Thymus (tissue), 11 donors: ENCODE measurements around the gene ATP1A4. TPM values are rescaled to one million over a fixed set of nuclear protein-coding genes. Genes with fewer than 3 reads are reported as not detected.
A peak's percentile ranks its signal among the peaks of the same experiment; 100 is the strongest.

Source experiments
- DNase-seq, 9 donors: peaks; one replicate each; pipeline ENCODE4 v3.0.0-alpha.2; 2013; ENCODE audit warnings: low spot score in 9 of 9, low read depth in 6 of 9, missing footprints in 1 of 9
- H3K27ac ChIP-seq, 2 donors: one replicate each; pipeline ENCODE4 v1.5.1; 2013; ENCODE audit warnings: control low read depth in 1 of 2, low read depth in 1 of 2, low read length in 1 of 2, mild to moderate bottlenecking in 1 of 2, moderate library complexity in 1 of 2
- H3K27me3 ChIP-seq, 2 donors: one replicate each; pipeline ENCODE4 v1.5.1; 2013; ENCODE audit warnings: low read length in 1 of 2; ENCODE audit not compliant: control insufficient read depth in 2 of 2, insufficient read depth in 1 of 2
- H3K36me3 ChIP-seq, 2 donors: one replicate each; pipeline ENCODE4 v1.5.1; 2013; ENCODE audit warnings: low read length in 1 of 2, mild to moderate bottlenecking in 1 of 2, moderate library complexity in 1 of 2; ENCODE audit not compliant: control insufficient read depth in 2 of 2, insufficient read depth in 2 of 2
- H3K4me1 ChIP-seq, 2 donors: one replicate each; pipeline ENCODE4 v1.5.1; 2013; ENCODE audit warnings: low read length in 2 of 2; ENCODE audit not compliant: control insufficient read depth in 2 of 2, insufficient read depth in 2 of 2
- H3K4me3 ChIP-seq, 2 donors: one replicate each; pipeline ENCODE4 v1.5.1; 2013; ENCODE audit warnings: low read length in 2 of 2, control low read depth in 1 of 2, mild to moderate bottlenecking in 1 of 2
- H3K9me3 ChIP-seq, 2 donors: one replicate each; pipeline ENCODE4 v1.5.1; 2013; ENCODE audit warnings: low read length in 1 of 2, mild to moderate bottlenecking in 1 of 2; ENCODE audit not compliant: control insufficient read depth in 2 of 2, insufficient read depth in 1 of 2
- WGBS: extraction: QIAGEN DNeasy Blood & Tissue Kit; methylation state at CpG from one replicate; pipeline ENCODE4 v1.1.7; 2013; 5-methylcytosine and 5-hydroxymethylcytosine counted together
- polyA plus RNA-seq: library from polyadenylated mRNA; stranded (reverse); fragments of 200-250 nt; gene quantifications from one replicate; pipeline ENCODE4 v1.2.3, GENCODE V29; 2013
- total RNA-seq: library from RNA; stranded (reverse); fragments of 120-200 nt; gene quantifications from one replicate; pipeline ENCODE4 v1.2.4, GENCODE V29; 2013
- donor health status: healthy.

Gene ATP1A4
- total and polyA plus RNA-seq, 2 donors = 0.28 to 0.62 TPM

- Histone ChIP-seq H3K27ac (no peak overlapping the region), H3K27me3 (no peaks in the 10 kb centered on the region), H3K9me3 (no peaks in the 10 kb centered on the region), H3K4me1 (peaks cover 0 to 3% of the 10 kb centered on the region in 2 donors), H3K4me3 (no peak overlapping the region), H3K36me3 (no peaks in the 10 kb centered on the region)
- 91% methylated on average over 4 of the region's 4 CpGs for WGBS
- no peak for DNase-seq
Measured at GRCh38 chr1:160196143-160196542, 44.7 kb downstream of the ATP1A4 start.

GRCh38 chr1:160197231-160197630 lies 45.8 kb downstream of the ATP1A4 start:
- Histone ChIP-seq H3K4me1 (peaks cover 0 to 3% of the 10 kb centered on the region in 2 donors), H3K36me3 (no peaks in the 10 kb centered on the region), H3K27me3 (no peaks in the 10 kb centered on the region), H3K9me3 (no peaks in the 10 kb centered on the region), H3K4me3 (no peak overlapping the region), H3K27ac (no peak overlapping the region)
- DNase-seq = no peak
- 96% methylated on average over 4 of the region's 4 CpGs for WGBS

- Histone ChIP-seq H3K36me3 (no peaks in the 10 kb centered on the region), H3K9me3 (no peaks in the 10 kb centered on the region), H3K4me1 (peaks cover 8 to 11% of the 10 kb centered on the region in 2 donors), H3K27ac (no peak overlapping the region), H3K4me3 (no peak overlapping the region), H3K27me3 (peaks cover 0 to 2% of the 10 kb centered on the region in 2 donors)
- DNase-seq = no peak
- 94% methylated on average over 4 of the region's 4 CpGs for WGBS
Measured at GRCh38 chr1:160200786-160201185, 49.4 kb downstream of the ATP1A4 start.

GRCh38 chr1:160204526-160205241 lies 53.3 kb downstream of the ATP1A4 start:
- H3K4me1 ChIP-seq = peaks cover 19 to 30% of the 10 kb centered on the region in 2 donors
- H3K27ac ChIP-seq = peak overlapping the region; percentile 38 to 68
- H3K27me3 ChIP-seq = peaks cover 0 to 2% of the 10 kb centered on the region in 2 donors
- H3K36me3 ChIP-seq = peaks cover 5% of the 10 kb centered on the region in 2 donors
- WGBS = 36% methylated on average over 7 of the region's 7 CpGs
- H3K4me3 ChIP-seq = peak overlapping the region; percentile 21 to 70
- DNase-seq = peak in 1 of 9 donors; percentile 29
- no peaks in the 10 kb centered on the region for H3K9me3 ChIP-seq

GRCh38 chr1:160205242-160206035 lies 54.0 kb downstream of the ATP1A4 start, which contains the start of gene PEA15:
TSS of gene PEA15 (plus strand) at chr1:160205384. CDS start at chr1:160211545, 6,161 bp downstream.
- Histone ChIP-seq H3K4me3 (peak within 1 kb of the TSS; percentile 70 to 75), H3K4me1 (peaks cover 22 to 36% of the 10 kb centered on the region in 2 donors), H3K36me3 (peaks cover 5 to 7% of the 10 kb centered on the region in 2 donors), H3K27me3 (peaks cover 0 to 2% of the 10 kb centered on the region in 2 donors), H3K27ac (peak within 1 kb of the TSS; percentile 60 to 78), H3K9me3 (no peaks in the 10 kb centered on the region)
- peak in 5 of 9 donors; percentile 49 to 74 (median 51) for DNase-seq
- 1% methylated on average over 76 of the region's 76 CpGs for WGBS

- peaks cover 0 to 2% of the 10 kb centered on the region in 2 donors for H3K27me3 ChIP-seq
- peaks cover 7 to 8% of the 10 kb centered on the region in 2 donors for H3K36me3 ChIP-seq
- peak overlapping the region in 1 of 2 donors; percentile 78 for H3K27ac ChIP-seq
- peaks cover 22 to 38% of the 10 kb centered on the region in 2 donors for H3K4me1 ChIP-seq
- peak in 1 of 9 donors; percentile 46 for DNase-seq
- no peaks in the 10 kb centered on the region for H3K9me3 ChIP-seq
- WGBS = 40% methylated on average over 9 of the region's 9 CpGs
- peak overlapping the region; percentile 70 to 75 for H3K4me3 ChIP-seq
Measured at GRCh38 chr1:160206036-160206389, 54.6 kb downstream of the ATP1A4 start.

- H3K4me1 ChIP-seq = peaks cover 22 to 38% of the 10 kb centered on the region in 2 donors
- WGBS = 91% methylated on average over 9 of the region's 9 CpGs
- H3K4me3 ChIP-seq = peak overlapping the region in 1 of 2 donors; percentile 75
- peaks cover 7 to 13% of the 10 kb centered on the region in 2 donors for H3K36me3 ChIP-seq
- H3K9me3 ChIP-seq = no peaks in the 10 kb centered on the region
- peaks cover 0 to 2% of the 10 kb centered on the region in 2 donors for H3K27me3 ChIP-seq
- DNase-seq = no peak
- H3K27ac ChIP-seq = no peak overlapping the region
Measured at GRCh38 chr1:160206421-160207117, 55.2 kb downstream of the ATP1A4 start.

GRCh38 chr1:160207118-160207650 lies 55.8 kb downstream of the ATP1A4 start:
- 98% methylated on average over 4 of the region's 4 CpGs for WGBS
- Histone ChIP-seq H3K27me3 (peaks cover 0 to 2% of the 10 kb centered on the region in 2 donors), H3K4me1 (peaks cover 22 to 38% of the 10 kb centered on the region in 2 donors), H3K27ac (no peak overlapping the region), H3K36me3 (peaks cover 9 to 19% of the 10 kb centered on the region in 2 donors), H3K4me3 (no peak overlapping the region), H3K9me3 (no peaks in the 10 kb centered on the region)
- DNase-seq = no peak
